GM12875 (cell line): ENCODE results near the gene SLC35F3.
"Not testable (repeated sequence)": the region's sequence is repeated elsewhere in the genome, so short reads cannot be mapped to it uniquely, and the experiment has no call there.

Source experiments
- H3K4me3 ChIP-seq: one replicate; pipeline ENCODE4 v1.5.1; 2011; ENCODE audit warnings: low read depth, low read length, control low read depth
- CTCF ChIP-seq: IDR thresholded peaks from 2 replicates; pipeline ENCODE4 v1.5.1; 2011; ENCODE audit warnings: low read depth, mild to moderate bottlenecking, control low read depth, inconsistent platforms, low read length, moderate library complexity, borderline replicate concordance; ENCODE audit not compliant: insufficient read depth

The SLC35F3 gene

GRCh38 chr1:234175363-234175762 lies 270.9 kb downstream of the SLC35F3 start:
- TF ChIP-seq CTCF, result no peak
- no peak overlapping the region for H3K4me3 ChIP-seq

GRCh38 chr1:234176000-234176399 lies 271.5 kb downstream of the SLC35F3 start:
- TF ChIP-seq CTCF, result no peak

GRCh38 chr1:234176847-234177246 lies 272.4 kb downstream of the SLC35F3 start:
- not testable (repeated sequence) for H3K4me3 ChIP-seq

More at GRCh38 chr1:234176000-234176399, 271.5 kb downstream of the SLC35F3 start:
- H3K4me3 ChIP-seq, result no peak overlapping the region

DNA sequence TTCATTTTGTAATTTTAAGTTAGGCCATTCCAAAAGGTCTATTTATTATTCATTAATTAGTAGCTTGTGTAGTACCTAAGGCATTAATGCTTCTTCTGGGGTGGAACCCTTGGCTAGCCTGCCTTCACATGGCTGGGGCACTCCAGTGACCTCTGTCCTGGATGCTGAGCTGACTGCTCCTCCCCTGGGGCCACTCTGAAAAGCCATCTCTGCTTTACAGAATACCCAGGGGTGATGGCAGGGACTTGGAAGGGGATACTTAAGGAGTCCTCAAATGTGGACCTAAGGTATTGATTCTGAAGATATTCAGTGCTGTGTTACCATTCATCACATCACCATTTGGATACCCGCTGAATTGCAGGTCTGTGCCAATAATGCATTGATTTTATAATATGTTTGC lies 281.0 kb downstream of the SLC35F3 start:
- TF ChIP-seq CTCF, result no peak
- no peak overlapping the region for H3K4me3 ChIP-seq

DNA sequence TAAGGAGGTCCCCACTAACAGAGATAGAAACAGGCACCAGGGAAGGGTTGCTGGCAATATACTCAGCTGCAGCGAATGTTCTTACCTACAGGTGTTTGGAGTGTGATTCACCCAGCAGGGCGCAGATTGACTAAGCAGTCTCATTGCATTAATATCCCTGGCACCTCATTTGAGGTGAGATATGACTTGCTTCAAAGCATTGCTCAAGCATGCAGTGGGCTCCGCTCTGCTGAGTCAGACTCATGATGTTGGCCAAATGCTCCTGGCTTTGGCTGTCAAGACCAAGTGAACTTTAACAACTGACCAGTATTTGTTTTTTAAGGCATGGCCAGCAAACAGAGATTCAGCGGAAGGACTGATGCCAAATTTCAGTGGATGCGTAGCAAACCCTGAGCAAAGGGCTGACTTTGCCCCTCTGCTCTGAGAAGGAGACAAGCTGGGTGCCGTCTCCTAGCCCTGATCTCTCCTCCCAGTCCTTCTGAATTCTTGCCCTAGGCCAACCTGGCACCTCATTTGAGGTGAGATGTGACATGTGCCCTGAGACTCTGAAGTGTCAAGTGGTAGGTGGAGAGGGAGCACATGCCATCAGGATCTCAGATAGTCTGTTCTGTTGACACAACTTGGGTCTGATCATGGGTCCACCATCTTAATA lies 281.7 kb downstream of the SLC35F3 start:
- H3K4me3 ChIP-seq, result no peak overlapping the region
- no peak for TF ChIP-seq CTCF

DNA sequence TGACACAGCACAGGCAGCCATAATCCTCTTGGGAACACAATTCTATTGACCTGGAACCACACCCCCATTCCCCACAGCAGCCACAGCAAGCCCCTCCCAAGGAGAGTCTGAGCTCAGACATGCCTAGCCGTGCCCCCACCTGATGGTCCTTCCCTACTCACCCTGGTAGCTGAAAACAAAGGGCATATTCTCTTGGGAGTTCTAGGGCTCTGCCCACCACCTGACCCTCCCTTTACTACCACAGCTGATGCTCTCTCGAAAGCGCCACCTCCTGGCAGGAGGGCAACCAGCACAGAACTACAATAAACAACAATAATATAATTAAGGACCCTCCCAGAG lies 283.9 kb downstream of the SLC35F3 start:
- no peak overlapping the region for H3K4me3 ChIP-seq
- TF ChIP-seq CTCF, result 0 out of 2 replicates have a peak, but pooled peaks have one; percentile 26

DNA sequence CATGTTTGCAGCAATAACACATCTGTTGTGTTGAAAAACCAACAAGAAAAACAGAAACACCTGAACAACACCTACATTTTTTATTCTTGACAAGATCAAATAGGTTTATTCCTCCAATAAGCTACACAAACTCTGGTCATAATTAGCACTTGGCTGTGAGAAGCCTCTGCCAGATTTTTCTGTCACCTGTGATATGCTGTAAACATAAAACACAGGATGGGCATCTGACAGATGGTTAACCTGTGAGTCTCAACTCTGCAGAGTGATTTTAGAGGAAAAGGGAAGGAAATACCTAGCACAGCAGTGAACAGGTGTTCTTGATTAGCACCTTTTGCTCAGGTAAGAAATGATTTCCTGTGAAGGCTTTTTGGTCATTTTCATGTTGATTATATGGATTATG lies 293.4 kb downstream of the SLC35F3 start:
- no peak for TF ChIP-seq CTCF
- H3K4me3 ChIP-seq, result no peak overlapping the region
